Activated T-cell treated with anti-CD3 and anti-CD28 coated beads for 48 hours (primary cell): Measurements from ENCODE around the gene IP6K3.

Source experiments
- DNase-seq: peaks from one replicate; pipeline ENCODE4 v3.0.0-alpha.2; 2020; ENCODE audit warnings: low read depth

Gene IP6K3, protein sequence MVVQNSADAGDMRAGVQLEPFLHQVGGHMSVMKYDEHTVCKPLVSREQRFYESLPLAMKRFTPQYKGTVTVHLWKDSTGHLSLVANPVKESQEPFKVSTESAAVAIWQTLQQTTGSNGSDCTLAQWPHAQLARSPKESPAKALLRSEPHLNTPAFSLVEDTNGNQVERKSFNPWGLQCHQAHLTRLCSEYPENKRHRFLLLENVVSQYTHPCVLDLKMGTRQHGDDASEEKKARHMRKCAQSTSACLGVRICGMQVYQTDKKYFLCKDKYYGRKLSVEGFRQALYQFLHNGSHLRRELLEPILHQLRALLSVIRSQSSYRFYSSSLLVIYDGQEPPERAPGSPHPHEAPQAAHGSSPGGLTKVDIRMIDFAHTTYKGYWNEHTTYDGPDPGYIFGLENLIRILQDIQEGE

DNA sequence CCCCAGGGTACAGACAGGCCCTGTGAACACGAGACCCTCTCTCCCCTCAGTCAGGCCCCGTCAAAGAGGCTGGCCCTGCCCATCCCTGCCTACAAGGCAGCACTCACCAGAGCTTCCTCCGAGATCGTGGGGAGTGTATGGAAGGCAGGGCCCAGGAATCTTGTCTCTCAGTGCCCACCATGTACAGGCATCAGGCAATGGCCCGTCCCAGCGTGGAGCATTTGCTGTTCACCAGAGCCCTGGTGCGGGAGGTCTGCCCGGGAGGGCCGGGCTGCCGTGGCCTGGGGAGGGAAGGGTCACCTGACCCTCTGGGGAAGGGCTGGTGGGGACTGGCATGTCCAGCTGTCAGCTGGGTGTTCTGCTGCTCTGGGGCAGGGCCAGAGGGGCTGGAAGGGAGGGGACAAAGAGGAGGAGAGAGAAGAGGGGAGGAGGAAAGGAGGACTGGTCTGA lies at the start of gene IP6K3:
Gene IP6K3 (minus strand): TSS at position 255 of the 450 bp plus-strand sequence. CDS start 11,429 bp downstream, outside the sequence.
- DNase-seq = no peak

DNA sequence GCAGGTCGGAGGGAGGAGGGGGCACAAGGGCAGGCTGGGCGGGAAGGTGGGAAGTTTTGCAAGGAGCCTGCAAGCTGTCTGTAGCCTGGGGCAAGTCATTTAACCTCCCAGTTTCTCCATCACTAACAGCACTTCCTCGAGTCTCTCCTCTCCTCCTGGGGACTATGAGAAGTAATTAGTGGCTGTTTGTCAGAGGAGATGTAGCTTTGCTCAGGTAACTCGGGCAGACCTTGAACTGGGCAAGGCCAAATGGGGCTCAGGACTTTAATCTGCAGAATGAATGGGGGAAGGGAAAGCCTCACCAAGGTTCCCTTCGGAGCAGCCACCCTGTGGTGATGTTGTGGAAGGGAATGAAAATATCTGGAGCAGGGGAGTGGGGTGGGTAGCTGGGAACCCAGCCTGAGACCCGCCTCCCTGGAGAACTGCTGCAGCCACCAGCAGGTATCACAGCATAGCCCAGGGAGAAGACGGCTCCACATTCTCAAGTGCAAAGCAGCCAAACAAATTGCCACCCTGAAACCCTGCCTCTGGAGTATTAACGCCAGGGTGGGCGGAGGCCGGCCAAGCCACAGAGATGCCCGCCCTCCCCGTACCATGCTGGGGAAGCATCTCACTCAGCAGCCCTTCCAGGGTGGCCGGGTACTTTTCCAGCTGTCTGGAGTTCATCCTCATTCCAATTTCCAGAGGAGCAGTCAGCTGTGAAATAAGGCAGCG lies 48.4 kb upstream of the IP6K3 start:
- no peak for DNase-seq

DNA sequence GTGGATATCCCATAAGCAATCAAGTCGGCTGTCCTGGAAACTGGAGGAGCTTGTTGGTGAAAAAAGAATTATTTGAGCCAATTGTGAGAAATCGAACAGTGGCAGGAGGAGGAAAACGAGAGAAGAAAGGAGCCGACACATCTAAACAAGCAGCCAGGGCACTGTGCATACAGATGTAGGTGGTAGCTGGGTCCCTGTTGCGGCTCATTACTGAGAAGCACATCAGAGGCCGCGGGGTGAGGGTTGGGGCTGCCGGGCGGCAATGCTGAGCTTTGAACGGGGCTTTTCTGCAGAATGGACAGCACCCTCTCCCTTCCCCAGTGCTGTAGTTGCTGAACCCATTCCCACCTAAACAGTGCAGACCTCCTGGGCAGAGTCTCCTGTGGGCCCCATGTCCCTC lies 46.3 kb upstream of the IP6K3 start:
- no peak for DNase-seq

DNA sequence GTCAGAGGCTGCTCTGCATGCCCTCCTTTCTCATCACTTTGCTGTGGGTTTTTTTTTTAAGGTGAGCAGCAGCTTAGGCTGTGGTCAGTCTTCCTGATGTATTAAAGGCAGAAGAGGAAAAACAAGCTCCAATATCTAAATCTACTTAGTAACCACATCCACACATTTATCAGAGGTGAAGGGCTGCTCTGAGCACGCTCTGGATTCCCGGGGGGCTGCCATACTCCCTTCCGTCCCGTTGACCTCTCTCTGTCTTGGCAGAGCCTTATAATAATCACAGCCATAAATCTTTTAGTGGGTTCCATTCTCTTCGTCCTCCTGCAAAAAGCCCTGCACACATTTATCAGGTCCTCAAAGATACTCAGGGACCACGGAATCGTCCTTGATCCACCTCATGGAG lies 44.9 kb upstream of the IP6K3 start:
- DNase-seq = no peak

DNA sequence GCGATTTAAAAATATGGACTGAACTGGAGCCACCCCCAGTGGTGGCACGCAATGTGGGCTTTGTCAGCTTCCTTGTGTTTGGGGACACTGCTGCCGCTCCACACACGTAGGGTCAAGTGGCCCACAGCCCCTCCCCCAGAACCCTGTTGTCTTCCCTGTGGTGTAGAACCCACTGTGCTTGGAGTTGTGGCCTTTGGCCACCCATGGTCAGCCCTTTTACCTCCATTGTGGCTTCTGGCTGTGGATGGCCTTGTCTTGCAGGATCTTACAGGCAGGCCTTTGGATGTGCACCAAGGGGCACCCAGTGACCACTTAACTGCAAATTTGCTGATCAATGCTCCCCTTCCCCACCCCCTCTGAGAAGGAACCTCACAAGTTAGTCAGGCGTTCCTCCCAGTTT lies 44.2 kb upstream of the IP6K3 start:
- no peak for DNase-seq

DNA sequence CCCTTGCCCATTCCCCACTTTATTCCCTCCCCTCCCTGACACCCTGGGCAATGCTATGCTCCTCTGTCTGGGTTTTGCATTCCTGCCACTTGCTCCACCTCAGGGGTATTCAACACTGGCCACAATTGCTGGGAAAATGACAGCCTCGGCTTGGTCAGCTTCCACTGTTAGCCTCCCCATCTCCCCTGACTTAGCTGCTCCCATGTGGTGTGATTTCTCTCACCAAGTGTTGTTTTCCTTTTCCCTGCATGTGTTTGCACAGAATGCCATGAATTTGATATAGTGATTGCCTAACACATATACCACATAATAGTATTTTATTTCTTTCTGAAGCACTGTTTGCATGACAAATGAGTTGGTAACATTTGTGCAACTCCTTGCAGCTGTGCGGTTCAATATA lies 43.7 kb upstream of the IP6K3 start:
- no peak for DNase-seq

DNA sequence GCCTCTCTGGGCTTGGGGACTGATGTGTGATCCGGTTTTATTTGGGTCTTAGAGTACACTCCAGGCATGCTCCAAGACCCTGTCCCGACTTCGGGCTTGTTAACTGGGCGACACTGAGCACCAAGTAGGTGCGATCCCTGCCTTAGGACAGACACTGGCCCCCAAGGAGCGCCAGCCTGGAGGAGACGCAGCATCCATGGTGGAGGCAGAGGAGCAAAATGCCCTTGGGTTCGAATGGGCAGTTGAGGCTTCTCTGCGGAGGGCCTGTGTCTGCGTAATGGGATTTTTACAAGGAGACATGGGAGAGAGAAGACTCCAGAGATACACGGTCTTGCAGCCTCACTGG lies 42.8 kb upstream of the IP6K3 start:
- DNase-seq = no peak

DNA sequence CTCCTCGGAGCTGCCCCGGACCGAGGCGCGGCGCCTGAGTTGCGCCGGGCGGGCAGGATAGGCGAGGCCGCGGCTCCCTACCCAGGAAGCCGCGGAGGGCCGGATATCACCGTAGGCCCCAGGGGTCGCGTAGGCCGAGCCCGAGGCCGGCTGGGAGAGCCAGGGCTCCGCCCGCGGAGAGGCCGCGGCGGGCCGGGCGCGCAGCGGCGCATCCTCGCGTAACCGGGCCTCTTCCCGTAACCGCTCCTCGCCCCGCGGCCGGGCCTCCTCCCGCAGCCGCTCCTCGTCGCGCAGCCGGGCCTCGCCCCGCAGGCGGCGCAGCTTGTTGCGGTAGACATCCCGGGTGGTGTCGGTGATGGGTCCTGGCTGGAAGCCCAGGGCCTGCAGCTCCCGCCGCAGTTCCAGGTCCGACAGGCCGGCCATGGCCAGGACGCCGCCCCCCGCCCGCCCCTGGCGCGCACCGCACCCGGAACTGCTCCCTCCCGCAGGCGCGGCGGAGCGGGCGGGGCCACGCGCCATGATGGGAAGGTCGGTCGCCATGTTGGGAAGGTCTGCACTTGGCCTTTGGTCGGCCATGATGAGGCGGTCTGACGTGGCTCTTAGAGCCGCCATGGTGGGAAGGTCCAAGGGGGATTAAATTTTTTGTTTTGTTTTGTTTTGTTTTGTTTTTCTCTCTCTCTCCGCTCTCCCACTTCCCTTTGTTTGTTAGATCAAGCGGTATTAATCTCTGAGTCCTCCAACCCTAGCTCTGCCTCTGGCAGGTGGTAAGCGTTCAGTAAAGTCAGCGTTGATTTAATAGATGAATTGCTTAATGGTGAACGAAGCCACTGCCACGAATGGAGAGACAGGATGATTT lies 42.2 kb upstream of the IP6K3 start, which contains the start of gene LEMD2:
Gene LEMD2 (minus strand): TSS at position 437 of the 856 bp plus-strand sequence. CDS start 14 bp downstream, at position 423.
- DNase-seq = peak; percentile 92

DNA sequence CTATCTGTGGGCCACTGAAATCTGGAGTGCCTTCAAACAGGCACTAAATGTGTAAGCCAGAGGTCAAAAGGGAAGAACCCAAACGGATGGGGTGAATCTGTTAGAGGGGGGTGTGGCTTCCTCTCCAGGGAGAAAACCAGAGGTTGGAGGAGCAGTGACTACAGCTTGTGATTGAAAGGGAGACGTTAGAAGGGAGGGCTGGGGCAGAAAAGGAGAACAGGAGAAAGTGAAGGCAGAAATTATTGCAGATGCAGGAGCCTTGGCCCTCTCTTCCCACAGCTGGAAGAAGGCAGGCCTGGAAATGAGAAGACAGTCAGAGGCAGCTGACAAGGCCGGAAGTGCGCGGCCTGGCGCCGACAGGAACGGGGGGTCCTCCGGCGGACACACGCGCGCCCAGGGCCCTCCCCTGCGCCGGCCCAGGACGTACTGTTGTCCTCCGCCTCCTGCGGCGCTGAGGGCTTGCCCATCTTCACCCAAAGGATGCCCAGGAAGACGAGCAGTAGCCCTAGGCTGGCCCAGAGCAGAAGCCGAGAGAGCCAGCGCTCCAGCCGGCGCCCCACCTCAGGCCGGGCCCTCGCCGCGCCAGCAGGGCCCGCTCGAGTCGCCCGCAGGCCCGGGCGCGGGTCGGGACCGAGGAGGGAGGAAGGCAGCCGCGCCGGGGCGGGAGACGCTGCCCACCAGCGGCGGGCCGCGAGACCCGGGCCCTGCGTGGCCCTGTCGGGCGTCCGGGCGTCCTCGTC lies 41.4 kb upstream of the IP6K3 start:
- peak; percentile 55 for DNase-seq

DNA sequence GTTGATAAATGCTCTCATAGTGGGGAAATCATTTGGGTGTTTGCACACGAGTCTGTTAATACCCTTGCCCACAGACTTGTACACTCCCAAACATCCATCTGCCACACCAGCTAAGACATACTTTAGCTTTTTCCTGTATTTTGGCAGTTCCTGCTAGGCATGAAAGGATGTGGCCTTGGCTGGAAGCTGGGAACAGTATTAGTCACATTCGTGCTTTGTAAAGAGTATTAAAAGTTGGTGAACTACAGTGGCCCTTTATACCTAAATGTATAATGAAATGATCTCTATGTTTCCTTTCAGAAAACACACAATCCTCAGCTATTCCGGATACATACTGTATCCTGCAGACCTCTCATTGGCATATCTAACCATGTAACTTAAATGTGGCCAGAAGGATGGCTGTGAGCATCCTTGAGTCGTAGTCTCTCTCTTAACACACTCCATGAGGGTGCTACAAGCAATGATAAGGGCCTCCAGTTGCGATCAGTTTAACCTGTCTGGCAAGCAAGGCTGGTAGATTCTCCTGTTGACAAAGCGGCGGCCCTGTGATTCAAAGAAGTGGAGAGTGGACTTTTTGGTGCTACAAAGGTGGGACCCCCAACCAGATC lies 40.7 kb upstream of the IP6K3 start:
- DNase-seq = no peak

DNA sequence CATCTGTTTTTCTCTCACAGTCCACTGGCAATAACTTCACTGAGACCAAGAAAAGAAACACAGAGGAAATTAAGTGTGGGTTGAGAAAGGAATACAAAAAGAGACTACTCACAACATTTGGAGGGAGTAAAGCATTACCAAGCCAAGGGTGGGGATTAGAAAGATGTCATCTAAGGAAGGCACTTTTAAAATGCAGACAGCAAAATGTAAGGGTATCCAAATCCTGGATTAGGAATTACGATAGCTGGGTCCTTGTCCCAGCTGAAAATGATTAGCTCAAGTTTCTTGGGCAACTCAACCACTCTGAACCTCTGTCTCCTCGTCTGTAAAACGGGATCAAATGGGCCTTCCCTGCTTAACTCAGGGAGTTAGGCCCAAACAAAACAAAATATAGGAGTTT lies 40.0 kb upstream of the IP6K3 start:
- no peak for DNase-seq

DNA sequence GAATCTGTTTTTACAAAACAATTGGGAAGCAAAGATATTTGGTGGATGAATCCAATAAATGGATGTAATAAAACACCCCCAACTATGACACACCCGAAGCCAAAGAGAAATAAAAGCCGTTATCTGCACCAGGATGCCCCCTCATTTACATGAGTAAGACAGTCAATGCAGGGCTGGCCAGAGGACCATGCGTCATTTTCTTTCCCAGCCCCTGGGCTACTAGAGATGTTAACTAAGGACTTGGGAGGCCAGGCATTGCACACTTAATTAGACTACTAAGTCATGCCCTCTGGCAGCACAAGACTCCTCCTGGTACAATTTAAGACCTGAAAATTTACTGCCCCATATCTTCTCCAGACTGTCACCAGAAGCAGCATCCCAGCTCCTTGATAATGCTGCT lies 39.1 kb upstream of the IP6K3 start:
- DNase-seq = no peak

DNA sequence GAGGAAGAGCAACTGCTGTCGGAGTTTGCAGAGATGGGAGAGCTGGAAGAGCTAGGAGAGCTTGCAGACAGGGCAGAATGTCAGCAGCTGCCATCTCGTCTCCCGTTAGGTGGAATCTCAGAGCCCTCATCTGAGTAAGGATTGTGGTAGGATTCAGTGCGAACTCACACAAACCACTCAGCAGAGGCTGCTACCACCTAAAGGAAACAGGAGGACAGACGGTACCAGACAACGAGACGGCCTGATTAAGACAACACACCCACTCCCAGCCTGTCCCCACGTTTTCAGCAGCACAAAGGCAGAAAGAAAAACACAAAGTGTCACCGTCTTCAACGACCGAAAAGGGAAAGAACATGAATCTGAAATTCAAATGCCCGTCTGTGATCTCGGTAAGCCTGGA lies 38.1 kb upstream of the IP6K3 start:
- no peak for DNase-seq

DNA sequence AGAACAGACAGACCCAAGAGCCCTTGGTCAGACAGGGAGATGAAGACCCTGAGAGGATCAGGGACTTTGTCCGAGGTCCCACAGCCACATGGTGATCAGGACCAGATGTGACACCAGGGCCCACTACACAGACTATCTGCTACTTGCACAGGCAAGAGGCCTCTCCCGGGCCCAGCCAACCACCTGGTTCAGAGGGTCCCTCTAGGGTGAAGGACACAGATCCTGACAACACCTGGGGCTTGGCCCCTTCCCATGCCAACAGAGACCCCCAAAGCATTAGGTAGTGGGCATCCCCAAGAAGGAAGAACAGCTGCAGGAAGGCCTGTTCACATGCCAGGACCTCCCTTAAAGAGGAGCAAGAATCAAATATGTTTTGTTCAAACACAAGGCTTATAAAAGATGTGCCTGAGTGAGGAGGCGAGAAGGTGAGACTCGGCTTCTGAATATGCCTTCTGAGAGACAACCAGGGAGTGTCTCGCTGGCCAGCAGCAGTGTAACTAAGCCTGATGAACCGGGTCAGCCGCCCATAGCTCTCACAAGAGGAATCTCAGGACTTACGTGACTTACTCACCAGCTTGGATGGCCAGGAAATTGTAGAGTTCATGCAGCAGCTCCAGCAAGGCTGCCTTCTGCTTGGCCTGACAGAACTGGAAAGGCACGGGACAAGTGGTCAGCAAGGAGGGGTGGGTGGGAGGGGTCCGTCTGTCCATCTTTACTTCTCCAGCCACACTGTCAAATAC lies 37.2 kb upstream of the IP6K3 start:
- DNase-seq = no peak

DNA sequence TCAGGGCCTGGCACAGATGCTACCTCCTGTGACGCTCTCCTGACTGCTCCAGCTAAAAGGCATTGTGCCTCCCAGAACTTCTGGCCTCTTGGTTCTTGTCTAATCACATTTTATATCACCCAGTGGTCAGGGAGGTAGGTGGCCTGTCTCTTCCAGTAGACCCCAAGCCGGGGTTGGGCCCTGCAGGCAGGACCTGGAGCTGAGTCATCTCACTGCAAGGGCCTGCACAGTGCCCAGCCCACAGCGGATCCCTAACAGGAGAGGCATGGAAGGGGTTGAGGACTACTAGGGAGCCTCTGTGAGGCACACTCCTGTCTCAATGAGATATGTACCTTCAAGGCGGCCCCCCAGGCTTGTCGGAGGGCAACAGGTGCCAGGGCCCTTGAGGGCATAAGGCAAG lies 35.9 kb upstream of the IP6K3 start:
- no peak for DNase-seq

DNA sequence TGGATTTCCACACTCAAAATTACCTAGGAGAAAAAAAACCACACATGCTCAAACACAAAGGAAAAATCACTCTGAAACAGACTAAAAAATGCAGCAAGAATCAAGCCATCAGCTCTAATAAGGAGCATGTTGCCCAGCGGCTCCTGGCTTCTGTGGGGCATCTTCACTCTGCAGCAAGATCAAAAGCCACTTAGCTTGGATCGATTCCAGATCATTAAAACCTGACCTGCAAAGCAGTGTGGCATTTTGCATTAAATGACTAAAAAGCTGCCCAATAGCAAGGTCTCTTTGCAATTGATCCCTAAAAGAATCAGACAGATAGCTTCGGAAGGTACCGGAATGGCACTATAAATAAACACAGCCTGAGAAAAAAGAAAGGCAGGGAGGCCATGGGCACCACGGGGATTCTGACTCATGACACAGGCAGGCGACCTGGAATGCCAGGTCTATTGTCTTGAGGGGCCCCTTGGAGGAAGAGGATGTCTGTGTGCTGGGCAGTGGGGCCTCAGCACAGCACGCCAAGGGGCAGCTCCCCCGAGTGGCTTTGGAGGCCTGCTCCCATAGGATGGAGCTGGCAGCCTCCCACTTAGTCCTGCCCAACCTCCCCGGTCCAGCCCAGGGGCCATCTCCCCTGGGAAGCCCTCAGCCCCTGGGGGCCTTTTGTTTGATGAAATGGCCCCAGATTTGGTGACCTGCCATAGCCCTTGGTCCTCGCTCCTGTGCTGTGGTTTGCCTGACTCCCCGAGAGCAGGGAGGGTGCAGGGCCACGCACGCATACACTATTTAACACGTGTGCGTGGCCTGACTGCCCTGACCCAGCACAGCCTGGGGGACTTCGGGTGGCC lies 34.6 kb upstream of the IP6K3 start:
- no peak for DNase-seq

DNA sequence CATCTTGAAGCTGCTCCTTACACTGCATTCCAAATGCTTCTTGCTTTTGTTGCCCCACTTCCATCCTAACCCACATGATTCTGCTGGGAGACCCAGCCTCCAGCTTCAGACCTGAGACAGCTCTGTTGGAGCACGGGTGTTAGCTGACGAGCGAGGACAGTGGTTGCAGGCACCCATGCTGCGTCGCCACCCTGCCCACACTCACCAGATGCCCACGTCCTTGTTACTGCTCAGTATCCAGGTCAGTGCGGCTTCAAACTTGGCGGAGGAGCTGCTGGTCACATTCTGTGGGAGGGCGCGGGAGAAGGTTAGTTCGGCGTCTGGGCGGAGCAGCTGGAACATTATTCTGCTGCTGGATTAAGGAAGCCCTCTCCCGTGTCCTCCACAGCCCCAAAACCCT lies 33.2 kb upstream of the IP6K3 start:
- DNase-seq = no peak

DNA sequence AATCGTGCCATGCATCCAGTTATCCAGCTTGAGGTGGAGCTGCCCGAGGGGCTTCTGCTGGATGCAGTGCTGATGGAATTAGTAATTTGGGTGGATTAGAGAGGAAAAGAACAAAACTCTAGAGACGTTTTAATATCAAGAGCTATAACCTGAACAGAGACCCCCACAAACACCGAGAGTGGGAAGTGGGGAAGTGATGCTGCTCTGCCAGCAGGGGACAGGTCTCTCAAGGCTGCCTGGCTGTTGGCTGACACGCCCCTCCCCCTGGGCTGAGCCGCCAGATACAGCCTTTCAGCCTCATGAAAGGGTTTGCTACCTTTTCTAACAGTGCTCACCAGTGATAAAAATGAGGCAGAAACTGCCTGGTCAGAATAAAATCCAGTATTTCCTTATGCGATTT lies 32.6 kb upstream of the IP6K3 start:
- DNase-seq = no peak

DNA sequence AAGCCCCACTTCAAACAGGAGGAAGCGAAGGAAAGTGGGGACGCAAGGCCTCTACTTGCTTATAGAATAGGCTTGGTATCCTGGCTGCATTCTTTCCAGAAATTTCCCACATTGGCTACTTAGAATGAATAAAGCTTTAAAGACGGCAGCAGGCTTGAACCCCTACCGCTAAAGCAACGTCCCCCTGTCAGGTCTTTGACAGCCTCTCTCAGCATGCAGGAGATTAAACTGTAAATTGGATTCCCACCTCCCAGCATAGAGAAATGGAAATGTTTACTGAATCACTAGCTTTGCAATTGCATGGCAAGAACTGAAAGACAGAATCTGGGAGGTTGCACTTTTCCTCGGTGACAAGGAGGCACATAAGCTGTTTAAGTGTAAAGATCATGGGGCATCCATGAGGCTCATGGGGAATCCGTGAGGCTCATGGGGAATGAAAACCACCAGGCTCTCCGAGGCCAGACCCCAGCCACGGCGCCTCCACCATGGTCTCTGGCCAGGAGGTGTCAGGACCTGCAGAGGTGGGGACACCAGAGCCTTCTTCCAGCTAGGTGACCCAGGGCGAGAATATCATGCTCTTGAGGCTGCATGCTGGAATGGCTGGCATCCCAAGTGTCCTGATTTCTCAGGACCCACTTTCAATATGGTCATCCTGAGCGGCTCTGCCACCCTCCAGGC lies 31.9 kb upstream of the IP6K3 start:
- DNase-seq = no peak
